ENCODE measurements around the gene ENOX1.

ENOX1 gene

GRCh38 chr13:43339805-43340550 is 446.8 kb downstream of the ENOX1 start:
- DNase-seq = no peak

DNA sequence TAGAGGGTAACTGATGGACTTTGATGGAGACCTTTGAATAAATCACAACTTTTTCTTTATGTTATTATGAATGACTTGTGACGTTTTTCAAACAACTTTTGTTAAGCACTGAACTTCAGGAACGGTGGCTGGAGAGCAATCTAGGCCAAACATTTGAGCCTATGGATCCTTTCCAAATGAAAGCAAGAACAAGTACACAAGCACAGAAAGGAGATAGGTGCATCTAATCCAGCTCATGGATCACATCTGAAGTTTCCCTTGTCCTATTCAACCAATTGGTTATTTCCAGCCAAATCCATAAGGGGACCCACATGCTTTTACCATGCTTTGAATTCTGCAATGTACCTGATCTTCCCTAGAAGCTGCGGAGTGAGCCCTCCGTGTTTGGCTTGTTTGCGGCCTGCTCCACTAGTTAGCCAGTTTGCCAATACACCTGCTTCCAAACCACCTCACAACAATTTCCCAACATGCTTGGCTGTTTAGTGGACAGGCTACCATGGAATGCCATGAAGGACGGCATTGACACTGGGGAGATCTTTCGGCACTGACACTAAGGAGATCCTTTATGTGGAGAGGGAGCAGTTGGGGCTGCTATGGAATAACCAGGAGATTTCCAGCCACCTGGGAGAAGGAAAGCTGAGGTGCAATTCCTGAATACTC is 447.5 kb downstream of the ENOX1 start:
- no peak for DNase-seq

DNA sequence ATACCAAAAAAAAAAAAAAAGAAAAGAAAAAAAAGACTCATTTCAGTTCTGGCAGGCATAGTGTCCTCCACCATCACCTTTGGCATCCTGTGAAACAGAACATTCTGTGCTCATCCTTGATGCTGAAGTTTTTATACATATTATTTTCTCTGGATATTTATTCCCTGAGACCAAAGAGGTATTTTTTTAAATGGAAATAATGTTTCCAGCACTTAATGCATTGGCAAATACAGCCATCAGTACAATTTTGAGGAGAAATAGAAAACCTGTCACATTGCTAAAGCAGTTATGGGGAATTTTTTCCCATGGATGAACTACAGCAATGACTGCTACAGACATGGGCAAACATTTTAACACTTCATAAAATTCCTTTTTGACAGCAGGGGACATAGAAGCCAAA is 451.0 kb downstream of the ENOX1 start:
- no peak for DNase-seq

DNA sequence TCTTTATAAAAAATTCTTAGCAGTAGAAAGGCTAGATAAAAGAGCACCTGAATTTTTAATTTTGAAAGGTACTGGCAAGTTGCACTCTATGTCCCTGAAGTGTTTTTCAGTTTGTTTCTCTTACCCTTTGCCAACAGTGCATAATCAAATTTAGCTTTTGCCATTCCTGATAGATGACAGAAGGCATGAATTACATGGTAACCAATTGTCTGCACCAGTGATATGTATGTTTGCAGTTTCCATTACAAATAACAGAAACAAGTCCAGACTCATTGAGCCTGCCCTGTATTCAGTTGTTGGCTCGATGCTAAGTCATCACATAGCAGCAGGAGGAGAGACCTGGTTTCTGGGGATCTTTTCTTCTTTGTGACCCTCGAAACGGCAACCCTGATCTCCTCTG is 453.6 kb downstream of the ENOX1 start:
- DNase-seq = no peak

DNA sequence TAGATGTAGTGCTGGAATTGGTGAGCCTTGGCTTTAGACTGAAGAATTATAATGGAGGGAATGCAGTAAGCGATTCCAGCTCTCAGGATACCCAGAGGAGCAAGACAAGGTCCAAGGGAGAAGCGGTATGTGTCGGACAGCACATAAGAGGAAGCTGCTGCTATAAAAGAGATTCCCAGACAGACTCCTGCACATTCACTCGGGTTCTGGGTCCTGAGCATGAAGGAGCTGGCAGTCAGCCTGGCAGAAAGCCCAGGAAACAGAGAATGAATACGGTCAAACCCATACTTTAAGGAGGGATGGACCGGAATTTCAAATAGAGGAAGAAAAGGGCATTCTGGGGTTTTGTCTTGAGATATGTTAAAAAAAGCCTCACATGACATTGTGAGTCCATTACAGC is 455.1 kb downstream of the ENOX1 start:
- no peak for DNase-seq

GRCh38 chr13:43329702-43330101 is 457.1 kb downstream of the ENOX1 start:
- DNase-seq = no peak

GRCh38 chr13:43328907-43329306 is 457.9 kb downstream of the ENOX1 start:
- DNase-seq = no peak

GRCh38 chr13:43326100-43326499 is 460.7 kb downstream of the ENOX1 start:
- DNase-seq = no peak

GRCh38 chr13:43325636-43326035 is 461.1 kb downstream of the ENOX1 start:
- DNase-seq = no peak

DNA sequence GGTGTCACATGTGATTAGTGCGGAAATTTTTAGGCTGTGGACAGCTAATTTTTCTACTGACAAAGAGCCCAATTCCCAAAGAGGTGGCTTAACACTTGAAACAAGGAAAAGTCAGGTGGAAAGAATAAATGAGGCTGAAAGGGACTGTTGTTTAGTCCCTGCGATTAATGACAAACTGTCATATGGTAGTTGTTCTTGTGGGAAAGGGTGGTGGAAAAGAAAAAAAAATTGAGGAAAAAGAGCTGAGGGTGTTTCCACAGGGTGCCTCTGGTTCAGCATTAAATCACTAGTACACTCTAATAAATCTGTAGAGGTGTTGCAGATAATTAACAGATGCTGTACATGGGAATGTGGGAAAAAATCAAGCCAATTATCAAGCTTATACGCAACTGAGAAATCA is 462.6 kb downstream of the ENOX1 start:
- no peak for DNase-seq

- DNase-seq = no peak
Measured at GRCh38 chr13:43319617-43320444, 466.9 kb downstream of the ENOX1 start.

GRCh38 chr13:43316946-43317353 is 469.8 kb downstream of the ENOX1 start:
- DNase-seq = no peak

- DNase-seq = no peak
Measured at GRCh38 chr13:43316281-43316680, 470.5 kb downstream of the ENOX1 start.

DNA sequence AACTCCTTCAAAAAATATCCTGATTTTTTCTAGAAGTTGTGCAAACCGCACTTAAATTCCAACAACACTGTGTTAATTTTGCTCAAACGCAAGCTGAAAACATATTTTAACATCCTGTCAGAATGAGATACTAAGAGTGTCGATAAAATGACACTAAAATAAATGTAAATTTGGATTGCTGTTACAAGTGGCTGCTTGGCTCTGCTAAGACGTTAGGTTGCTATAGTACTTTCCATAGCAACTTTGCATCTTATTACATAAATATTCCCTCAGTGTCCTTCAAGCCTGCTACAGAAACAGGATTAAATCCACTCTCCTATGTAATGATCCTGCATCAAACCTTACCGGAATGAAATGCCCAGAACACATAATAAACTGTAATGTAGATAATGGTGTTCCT is 471.2 kb downstream of the ENOX1 start:
- DNase-seq = no peak

GRCh38 chr13:43309311-43309710 is 477.5 kb downstream of the ENOX1 start:
- DNase-seq = no peak

GRCh38 chr13:43307921-43308433 is 478.8 kb downstream of the ENOX1 start:
- no peak for DNase-seq

DNA sequence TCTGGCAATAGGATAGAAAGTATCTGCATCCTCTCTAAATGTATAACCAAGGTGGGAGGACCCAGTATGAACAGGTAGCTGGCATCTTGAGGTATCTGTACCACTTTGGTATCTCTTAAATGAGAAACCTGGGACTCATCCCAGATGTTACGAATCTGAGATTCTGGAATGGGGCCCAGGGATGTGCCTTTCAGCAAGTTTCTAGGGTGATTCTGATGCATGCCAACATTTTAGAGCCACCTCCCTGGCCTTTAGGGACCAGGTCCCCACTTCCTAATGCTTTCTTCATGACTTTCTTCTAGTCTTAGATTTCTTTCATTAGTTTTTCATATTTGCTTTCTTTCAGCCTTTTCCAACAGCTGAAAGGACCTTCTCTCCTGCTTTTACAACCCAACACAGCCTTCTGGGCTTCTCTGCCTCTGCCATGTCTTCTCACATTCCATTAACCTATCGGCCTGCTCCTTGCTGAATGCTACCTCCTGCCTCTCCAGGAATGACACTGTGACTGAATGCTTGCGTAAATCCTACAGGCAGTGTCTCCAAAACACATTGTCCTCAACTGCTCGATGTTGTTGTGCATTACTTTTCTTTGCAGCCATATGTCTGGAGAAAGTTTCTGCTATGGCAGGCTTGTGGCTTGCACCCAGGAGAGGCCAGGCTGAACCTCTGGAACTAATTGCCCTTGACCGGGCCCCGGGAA is 479.4 kb downstream of the ENOX1 start:
- no peak for DNase-seq

DNA sequence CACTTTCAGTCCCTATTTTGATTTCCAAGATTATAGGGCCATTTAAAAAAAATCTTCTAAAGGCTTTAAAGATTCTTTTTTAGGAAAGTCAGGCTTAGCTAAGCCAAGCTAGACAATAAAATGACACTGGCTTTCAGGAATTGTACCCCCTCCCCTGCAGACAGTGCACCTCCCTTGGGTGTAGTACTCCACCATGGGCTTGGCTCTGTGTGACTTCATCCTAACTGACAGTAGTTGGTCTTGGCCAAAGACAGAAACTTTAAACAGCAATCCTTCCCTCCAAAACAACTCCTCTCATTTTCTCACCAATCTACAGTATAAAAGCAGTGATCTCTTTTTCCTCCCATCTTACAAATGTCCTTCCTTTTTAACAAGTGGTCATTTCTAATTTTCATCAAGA is 480.4 kb downstream of the ENOX1 start:
- no peak for DNase-seq

DNA sequence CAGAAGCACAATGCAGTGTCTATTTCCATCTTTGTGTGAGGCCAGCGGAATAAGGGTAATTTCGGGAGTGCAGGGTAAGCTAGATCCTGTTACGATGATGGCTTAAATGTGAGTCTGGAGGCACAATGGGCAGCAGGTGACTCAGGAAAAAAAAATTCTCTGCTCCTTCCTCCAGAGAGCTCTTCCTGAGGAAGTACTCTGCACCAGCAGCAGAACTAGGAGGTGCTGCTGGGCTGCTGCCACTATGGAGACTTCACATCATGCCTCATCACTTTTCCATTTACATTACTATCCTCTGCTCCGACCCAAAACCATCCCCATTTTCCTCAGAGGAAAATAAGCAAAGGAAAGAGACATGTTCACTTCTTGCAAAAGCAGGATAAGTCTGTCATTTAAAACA is 481.4 kb downstream of the ENOX1 start:
- no peak for DNase-seq

DNA sequence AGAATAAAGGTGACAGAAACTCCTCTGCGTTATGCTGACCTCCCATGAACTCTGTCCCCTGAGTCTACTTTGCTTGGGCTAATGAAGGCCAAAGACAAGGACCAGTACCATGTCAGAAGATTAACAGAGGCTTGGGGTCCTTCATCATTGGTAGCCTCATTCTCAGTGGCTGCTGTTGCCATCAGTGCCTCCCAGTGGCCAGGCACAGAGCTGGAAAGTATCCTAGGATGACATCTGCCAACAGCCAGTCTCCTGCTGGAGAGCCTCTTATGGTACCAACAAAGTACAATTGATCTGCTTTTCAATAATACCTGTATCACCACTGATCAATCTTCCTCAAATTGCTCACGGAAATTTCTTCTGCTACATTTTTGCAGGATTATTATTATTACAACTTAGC is 481.8 kb downstream of the ENOX1 start:
- no peak for DNase-seq

- DNase-seq = no peak
Measured at GRCh38 chr13:43304449-43304848, 482.3 kb downstream of the ENOX1 start.

DNA sequence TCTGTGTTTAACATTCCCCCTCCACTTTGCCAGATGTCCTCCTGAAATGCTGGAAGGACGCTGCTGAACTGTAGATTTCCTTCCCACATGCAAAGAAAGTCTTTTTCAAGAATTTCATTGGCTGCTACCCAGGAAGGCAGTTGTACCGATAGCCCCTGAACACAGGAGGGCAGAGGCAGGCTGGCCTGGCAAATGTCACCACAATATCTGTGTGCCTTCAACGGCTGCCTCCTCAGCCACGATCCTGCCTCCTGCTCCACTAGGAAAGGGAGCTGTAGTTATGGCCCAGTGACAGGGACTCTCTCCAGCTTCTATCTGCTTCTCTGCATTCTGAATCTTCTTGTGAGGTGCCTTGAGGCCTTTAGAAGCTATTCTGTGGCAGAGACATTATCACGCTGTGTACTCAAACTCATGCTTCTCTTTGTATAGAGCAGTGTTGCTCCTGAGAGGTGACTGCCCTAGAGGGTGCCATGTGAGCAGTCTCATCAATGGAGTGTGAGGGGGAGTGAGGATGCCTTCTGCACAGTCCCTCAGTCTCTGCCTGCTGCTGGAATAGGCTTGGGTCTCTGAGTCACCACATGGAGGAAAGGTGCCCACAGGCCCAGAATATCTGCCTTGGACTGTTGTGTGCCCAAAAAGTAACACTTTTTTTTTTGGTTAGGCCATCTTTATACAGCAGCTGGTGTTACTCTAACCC is 483.6 kb downstream of the ENOX1 start:
- no peak for DNase-seq
